NCI-H524 (cell line): Measurements from ENCODE around the gene UNC13B.
"Not testable (repeated sequence)": the region's sequence is repeated elsewhere in the genome, so short reads cannot be mapped to it uniquely, and the experiment has no call there.

Experiments
- DNase-seq, 2 experiments: peaks; one replicate each; lab custom pipeline; 2025; lab: John Stamatoyannopoulos, UW

The UNC13B gene

DNA sequence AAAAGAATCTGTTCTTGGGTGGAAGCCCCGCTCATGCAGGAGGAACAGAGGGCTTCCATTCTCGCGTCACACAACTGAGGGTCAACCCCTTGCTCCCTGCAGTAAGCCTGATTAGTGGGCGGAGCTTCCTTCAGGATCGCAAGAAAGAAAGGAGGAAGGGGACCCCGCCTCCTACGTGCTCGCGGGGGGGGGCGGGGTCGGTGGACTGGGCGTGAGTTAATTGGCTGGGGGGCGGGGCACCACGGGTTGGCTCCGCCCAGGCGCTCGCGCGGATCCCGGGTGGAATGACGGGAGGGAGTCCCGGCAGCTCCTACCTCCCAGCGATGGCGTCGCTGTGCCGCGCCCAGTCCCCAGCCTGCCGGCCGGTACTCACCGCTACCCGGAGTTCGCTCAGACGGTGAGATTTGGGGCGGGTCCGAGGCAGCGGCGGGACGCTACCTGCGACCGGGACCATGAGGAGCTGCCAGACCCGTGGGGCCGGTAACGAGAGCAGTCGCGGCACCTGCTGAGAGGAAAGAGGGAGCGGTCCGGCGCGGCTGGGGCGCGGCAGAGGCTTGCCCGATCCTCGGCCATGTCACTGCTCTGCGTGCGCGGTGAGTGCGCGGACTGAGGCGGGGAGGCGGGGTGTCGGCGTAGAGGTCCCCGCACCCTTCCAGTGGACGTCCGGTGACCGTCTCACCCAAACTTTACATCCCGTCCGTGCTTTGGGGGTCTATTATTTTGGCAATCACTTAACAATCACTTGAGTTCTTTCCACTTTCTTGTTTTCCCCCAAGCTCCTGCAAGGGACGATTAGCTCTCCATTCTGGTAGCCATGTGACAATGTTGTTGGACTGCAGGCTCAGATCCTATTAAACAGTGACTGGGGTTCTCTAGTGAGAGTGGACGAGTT is at the start of gene UNC13B:
Gene UNC13B (plus strand): TSS at position 297 of the 892 bp plus-strand sequence. CDS start 275 bp downstream, at position 572.
- DNase-seq = peak; percentile 86 to 93

DNA sequence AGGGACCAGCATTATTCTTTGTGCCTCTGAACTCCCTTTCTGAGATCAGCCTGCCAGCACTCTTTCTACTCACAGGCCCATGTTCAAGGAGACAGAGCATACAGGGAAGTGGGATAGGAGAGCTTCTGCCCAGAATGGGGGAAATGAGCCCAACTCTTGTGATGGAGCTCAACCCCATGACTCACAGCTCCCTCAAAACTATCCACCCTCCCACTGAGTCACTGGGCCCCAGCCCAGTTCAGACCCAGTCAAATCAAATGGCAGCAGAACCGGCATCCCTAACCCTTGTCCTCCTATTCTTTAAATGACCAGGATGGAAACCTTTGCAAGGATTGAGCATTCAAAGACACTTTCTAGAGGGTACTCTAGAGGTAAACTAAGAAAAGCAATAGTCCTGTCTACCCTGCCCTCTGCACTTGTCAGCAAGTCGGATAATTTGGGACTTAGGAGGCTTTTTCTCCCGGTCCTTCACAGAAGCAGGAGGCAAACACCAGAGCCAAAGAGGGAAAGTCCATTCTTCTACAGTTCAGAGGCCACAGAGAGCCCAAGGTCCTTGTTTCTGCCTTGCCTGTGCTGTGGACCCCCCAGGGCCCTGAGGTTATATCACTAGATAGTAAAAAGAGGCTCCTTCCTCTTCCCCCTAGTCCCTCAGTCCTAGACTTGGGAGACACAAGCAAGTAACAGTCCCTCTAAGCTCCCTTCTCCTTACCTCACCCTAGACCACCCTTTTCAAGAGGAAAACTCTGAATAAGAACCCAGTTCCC is 49.4 kb upstream of the UNC13B start:
- no peak for DNase-seq

DNA sequence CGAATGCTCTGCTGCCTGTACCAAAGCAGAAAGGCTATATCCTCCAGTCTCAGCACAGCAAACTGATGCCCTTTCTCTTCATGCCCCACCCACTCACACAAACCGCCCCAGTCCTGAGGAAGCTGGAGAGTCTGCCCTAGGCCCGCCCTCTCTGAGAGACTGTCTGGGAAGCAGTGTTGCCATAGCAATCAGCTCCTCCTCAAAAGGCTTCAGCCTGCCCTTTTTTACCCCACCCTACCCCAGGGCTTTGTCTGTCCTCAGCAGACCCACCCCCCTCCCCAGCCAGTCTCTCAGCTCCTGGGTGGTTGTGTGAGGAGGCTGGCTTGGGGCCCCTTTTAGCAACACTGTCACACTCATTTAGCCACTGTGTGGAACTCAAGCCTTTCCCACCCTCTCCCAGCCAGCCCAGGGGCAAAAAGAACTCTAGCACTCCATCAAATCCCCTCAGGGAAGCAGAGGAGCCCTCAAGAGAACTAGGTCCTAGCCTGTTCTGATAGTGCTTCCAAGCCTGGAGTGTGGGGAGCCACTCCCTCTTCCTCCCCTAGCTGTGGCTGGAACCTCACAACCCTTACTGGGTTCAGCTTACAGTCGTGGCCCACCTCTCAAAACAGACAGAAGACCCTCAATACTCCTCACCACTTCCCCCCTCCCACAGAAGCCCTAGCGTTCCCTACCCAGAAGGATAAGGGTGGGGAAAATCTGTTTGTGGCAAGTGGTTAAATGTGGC is 47.5 kb upstream of the UNC13B start:
- peak; percentile 27 to 70 for DNase-seq

DNA sequence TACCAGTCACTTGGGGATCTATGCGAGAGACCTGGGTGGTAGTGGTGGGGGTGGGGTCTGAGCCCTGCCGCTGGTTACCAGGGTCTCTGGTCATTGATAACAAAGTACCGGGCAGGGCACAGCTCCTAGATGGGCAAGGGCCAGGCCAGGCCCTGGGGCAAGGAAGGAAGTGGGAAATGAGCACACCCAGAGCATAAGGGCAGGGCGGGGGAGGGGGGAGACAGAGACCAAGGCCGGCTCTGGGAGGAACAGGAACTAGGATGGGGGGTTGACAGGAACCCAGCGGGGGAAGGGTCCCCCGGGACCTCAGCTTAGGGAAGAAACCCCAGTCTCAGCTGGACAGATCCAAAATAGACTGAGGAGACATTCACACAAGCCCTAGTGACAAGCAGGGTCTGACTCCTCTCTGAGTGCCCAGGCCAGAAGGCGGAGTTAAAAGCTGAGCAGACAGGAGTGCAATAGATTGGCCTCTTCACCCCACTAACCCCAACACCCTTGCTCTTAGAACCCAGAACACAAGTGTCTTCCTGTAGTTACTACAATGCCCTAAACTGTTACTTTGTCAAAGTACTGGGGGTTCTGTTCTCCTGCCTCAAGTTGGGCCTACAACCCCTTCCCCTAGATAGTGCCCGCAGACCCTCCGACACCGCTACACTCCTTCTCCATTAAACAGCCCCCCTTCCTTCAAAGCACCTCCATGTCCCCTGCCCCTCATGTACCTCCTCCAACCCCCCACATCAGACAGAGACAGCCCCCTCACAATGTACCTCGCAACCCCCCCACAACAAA is 46.8 kb upstream of the UNC13B start:
- peak in 1 of 2 experiments; percentile 24 for DNase-seq

DNA sequence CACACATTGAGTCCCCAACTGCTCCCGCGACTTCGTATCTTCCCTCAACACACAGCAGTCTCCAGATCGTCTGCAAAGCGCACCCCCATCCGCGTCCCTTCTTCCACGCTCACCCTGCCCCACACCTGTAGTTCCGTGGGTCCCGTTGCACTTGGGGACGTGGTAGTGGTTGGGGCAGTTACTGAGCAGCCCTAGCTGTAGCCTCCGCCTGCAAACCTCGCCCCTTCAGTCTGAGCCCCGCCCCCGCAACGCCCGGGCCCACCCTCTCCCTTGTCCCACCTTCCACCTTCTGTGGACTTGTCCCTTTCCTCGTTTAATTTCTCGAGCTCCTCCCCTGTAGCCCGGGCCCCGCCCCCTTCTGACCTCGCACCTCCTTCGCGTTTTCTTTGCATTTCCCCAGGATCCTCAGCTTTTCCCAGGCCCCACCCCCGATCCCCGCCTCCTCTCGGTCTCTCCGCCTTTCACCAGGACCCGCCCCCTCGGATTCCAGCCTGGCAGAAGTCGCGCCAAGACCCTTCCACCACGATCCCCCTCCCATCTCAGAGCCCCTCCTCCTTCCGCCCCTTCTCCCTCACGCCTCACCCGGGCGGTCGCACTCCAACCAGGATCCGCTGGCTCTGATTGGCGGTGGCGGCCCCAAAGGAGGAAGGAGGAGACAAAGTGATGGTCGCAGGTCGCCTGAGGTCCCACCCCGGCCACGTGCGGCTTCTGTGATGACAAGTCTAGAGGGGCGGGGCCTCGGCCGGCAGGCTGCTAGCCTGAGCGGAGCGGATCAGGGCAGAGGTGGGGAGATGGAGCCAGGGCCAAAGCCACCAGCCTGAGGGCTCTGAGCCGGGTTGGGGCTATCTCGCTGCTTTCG is 45.9 kb upstream of the UNC13B start, which contains the start of gene ATOSB:
Gene ATOSB (minus strand): TSS at position 183 of the 859 bp plus-strand sequence. CDS start 7,588 bp downstream, outside the sequence.
- DNase-seq = peak; percentile 95 to 99

DNA sequence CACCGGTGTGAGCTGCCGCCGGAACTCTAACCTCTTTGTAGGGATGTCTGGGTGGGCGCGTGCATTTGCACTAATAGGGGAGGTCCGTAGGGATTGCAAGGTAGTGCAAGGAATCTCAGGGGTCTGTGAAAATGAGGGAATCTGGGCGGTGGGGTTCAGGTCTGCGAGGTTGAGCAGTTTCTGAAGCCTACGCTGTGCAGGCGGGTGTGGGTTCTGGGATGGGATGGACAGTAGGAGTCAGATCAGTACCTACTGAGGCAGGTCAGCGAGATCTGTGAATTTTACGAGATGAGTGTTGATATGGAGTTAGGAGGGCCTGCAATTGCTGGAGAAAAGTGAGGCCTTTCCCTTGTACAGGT is 45.3 kb upstream of the UNC13B start:
- no peak for DNase-seq

DNA sequence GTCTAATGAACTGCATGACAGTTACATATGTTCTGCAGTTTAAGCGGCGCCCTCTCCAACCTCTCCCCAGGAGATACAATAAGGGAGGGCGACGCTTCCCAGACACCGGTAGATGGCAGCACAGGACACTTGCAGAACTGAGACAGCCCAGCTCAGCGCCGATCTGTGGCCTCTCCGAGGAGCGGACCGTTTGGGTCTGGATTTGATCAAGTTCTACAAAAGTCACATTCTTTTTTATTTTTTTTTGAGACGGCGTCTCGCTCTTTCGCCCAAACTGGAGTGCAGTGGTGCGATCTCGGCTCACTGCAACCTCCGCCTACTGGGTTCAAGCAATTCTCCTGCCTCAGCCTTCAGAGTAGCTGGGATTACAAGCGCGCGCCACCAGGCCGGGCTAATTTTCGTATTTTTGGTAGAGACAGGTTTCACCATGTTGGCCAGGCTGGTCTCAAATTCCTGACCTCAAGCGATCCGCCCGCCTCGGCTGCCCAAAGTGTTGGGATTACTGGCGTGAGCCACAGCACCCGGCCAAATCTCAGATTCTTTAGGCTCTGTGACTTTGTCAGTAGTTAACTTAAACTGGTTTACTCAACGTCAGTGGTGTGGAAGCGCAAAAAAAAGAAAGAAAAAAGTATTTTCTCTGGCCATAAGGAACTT is 44.8 kb upstream of the UNC13B start:
- peak; percentile 76 to 91 for DNase-seq

DNA sequence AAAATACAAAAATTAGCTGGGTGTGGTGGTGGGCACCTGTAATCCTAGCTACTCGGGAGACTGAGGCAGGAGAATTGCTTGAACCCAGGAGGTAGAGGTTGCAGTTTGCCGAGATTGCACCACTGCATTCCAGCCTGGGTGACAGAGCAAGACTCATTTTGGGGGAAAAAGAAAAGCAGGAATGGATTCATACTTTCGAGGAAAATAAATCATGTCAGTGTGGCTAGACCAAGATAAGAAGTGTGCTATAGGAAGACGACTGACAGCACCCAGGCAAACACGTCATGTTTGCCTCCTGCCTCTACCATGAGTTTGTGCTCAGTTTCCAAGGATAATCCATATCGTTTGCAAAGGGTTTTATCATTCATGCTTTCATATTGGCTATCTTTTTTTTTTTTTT is 26.9 kb upstream of the UNC13B start:
- DNase-seq = no peak

DNA sequence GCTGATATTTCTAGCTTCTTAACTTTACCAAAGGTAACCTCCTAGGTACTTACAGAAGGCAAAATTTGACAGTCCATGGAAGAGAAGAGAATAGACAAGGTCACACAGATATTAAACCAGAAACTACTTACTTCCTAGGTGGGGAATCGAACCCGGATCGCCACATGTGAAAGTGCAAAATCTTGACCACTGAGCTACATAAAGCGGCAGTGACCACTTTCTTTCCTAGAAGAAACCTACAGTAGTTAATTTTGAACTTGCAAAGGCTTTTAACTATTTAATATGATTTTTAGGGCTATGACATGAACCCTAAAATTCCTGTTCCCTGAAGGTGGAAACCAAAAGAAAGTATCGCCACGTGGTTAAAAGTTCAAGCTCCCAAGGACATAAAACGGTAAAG is 25.8 kb upstream of the UNC13B start:
- no peak for DNase-seq

DNA sequence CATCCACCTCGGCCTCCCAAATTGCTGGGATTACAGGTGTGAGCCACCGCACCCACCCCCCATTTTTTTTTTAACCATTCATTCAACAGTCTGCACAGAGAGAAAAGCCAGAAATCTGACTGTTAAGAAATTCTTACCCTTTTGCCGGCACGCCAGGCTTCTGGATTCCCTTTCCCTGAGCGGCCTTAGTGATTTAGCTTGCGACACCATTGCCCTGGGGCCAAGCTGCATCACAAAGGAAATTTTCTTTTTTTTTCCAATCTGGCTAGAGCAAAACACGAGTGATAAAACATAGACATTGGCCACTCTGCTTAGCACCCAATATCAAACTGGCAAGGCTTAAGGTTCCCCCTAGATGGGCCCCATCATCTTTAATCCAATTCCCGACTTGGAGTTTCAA is 24.9 kb upstream of the UNC13B start:
- no peak for DNase-seq

DNA sequence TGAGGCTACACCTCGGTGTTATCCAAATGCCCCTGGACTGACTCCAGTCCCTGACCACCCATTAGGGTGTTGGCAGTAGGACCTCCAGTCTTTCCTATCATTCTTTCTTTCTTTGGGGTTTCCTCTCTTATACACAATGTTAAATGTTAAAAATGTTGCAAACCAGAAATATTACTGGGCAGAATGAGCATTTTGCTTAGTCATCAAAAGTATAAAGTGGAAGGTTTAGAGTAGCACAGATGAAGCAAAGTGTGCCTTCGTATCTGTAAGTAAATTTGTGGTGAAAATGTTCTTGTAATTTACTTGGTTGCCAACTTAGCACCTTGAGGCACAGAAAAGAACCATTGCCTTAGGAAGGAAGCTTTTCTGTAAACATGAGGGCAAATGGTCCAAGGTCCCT is 21.7 kb upstream of the UNC13B start:
- no peak for DNase-seq

DNA sequence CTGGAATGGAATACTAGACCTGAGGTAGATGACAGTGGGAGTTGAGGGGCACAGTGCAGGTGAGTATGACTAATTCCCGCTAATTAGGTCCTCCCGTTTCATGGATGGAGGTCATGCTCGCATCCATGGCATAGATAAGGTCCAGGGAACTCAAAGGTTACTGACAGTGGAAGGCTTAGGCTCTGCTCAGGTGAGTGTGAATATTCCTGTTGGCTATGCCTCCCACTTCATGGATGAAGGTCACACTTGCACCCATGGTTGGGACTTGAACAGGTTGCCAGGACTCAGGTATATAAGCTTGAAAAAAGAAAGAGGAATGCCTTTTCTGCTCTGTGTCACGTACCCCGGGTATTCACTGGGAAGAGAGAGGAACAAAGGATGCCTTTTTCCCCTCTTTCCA is 19.8 kb upstream of the UNC13B start:
- no peak for DNase-seq

DNA sequence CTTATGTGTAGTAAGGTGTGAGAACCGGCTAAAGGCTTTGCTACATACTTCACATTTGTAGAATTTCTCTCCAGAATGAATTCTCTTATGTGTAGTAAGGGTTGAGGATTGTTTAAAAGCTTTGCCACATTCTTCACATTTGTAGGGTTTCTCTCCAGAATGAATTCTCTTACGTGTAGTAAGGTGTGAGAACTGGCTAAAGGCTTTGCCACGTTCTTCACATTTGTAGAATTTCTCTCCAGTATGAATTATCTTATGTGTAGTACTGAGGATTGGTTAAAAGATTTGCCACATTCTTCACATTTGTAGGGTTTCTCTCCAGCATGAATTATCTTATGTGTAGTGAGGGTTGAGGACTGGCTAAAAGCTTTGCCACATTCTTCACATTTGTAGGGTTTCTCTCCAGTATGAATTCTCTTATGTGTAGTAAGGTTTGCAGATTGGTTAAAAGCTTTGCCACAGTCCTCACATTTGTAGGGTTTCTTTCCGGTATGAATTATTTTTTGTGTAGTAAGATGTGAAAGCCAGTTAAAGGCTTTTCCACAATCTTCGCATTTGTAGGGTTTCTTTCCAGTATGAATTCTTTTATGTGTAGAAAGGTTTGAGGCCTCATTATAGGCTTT is 13.8 kb upstream of the UNC13B start:
- not testable (repeated sequence) for DNase-seq

DNA sequence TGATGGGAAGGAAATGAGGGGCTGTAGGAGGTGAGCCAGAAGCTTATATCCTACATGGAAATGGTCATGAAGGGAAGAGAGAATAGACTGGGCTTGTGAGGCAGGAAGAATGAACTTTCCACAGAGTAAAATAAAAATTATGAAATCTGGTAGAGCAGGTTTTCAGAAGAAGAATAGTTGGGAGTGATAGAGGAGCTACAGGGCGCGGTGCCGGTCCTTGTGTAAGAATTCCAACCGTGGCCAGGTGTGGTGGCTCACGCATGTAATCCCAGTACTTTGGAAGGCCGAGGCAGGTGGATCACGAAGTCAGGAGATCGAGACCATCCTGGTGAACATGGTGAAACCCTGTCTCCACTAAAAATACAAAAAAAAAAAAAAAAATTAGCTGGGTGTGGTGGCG is 8.9 kb upstream of the UNC13B start:
- no peak for DNase-seq

DNA sequence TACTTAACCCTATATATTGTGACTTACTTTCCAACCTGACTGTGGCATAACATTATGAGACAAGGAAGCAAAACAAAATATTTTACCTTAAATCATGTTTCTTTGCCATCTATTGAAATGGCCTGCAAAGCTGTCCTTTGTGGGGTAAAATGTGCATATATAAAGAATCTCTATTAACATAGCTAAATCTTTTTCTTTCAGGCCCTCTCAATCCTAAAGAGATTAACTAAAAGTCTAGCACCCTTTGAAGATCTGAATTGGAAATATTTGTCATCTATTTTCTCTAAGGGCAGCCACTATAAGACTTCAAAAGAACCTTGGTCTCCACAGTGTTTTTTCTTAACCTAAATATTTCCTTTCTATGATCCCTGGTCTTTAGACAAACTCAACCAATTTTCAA is 5.0 kb upstream of the UNC13B start:
- no peak for DNase-seq

DNA sequence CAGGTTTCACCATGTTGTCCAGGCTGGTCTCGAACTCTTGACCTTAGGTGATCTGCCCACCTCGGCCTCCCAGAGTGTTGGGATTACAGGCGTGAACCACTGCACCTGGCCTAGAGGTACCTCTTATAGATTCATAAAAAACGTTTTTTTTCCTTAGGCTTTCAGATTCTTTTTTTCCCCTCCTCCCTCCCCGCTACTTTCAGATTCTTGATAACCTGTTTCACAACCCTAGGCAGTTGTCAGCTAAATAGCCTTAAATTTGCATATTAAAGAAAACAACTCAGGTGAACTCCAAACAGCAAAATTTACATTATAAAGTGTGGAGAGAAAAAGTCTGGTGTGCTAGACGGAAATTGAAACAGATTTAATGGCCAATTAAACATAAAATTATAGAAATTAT is 4.0 kb upstream of the UNC13B start:
- not testable (repeated sequence) for DNase-seq

DNA sequence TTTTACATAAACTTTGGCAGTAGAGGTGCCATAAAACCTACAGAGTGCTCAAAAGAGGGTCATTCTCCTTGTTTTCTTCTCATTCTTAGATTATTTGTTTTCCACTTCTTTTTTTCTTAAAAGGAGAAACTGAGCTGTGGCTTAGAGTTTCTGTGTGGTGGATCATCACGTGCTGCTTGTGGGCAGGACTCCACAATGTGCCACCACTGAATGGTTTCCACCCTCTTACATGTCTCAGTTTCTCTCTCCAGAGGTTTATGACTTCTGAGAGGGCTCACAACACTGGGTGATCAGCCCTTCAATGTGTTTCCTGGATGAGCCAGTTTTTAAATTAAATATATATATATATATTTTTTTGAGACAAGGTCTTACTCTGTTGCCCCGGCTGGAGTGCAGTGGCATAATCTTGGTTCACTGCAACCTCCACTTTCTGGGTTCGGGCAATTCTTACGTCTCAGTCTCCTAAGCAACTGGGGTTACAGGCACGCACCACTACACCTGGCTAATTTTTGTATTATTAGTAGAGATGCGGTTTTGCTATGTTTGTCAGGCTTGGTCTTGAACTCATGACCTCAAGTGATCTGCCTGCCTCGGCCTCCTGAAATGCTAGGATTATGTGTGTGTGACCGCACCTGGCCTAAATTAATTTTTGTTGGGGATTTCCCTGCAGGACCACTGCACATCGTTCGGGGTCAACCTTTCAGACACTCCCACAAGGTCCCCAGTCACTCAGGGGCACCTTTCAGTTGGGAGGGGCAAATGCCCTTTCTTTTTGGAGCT is 3.1 kb upstream of the UNC13B start:
- no peak for DNase-seq

DNA sequence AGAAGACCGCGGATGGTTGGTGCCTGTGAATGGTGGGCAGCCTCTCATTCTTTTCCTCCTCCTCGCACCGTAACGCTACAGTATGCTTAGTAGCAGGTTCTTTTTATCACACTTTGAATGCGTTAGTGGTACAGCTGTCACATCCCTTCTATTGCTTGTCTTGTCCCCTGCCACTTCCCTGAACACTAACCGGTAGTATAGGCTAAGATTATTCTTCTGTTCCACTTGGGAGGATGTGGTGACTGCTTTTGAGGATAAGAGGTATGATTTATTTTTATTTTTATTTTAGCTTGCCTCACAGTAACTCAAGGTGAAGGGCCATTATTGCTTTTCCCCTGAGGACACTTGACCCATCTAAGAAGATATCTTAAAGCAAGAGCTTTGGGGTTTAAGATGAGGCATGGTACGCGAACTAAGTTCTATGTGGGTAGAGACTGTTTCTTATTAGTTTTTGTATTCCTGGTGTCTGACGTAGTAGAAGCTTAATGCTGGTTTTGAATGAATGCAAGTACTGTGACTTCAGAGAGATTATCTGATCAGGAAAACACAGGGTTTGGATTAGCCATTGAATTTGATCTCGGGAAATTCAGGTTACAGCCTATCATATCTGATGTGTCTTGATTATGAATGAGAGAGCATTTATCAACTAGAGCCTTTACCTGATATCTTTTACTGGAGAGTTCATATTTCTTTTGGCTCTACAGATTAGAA is 951 bp downstream of the UNC13B start:
- peak; percentile 40 to 50 for DNase-seq
